ENCODE data around the gene ORM1.

The ORM1 gene

GRCh38 chr9:114308361-114308950 is 14.4 kb upstream of the ORM1 start:
- Histone ChIP-seq H3K4me1 (ENCODE audit: control insufficient read depth in 1 of 2, insufficient read depth in 2 of 2, low read length in 2 of 2) (no peaks in the 10 kb centered on the region), H3K4me2 (ENCODE audit: low read length) (no peak overlapping the region), H2AFZ (ENCODE audit: insufficient read depth, low read length, poor library complexity) (no peak overlapping the region), H2BK120ac (ENCODE audit: insufficient read depth, low read length, poor library complexity) (no peak overlapping the region), H3K4me3 (ENCODE audit: low read depth, low read length) (no peak overlapping the region), H3K79me1 (ENCODE audit: low read length) (no peaks in the 10 kb centered on the region), H4K91ac (ENCODE audit: low read depth, low read length) (no peak overlapping the region), H3K36me3 (ENCODE audit: control insufficient read depth in 1 of 2, insufficient read depth in 2 of 2, low read length in 2 of 2) (peaks cover 52 to 57% of the 10 kb centered on the region in 2 experiments), H3K23ac (ENCODE audit: low read length) (no peak overlapping the region), H2AK5ac (ENCODE audit: low read length) (no peak overlapping the region), H4K8ac (ENCODE audit: low read depth, low read length) (no peak overlapping the region), H2BK12ac (ENCODE audit: low read length) (no peak overlapping the region), H4K12ac (ENCODE audit: low read depth, low read length) (no peak overlapping the region), H3K4ac (ENCODE audit: low read depth, low read length) (no peak overlapping the region), H3K9me3 (ENCODE audit: insufficient read depth, low read depth, low read length) (peaks cover 4% of the 10 kb centered on the region), H2BK5ac (ENCODE audit: low read depth, low read length, poor library complexity) (no peak overlapping the region), H3K27ac (ENCODE audit: low read depth, low read length) (no peak overlapping the region), H3K9ac (ENCODE audit: low read length) (no peak overlapping the region), H3K27me3 (ENCODE audit: insufficient read depth, low read length) (no peaks in the 10 kb centered on the region), H3K14ac (ENCODE audit: low read length) (no peak overlapping the region), H3K18ac (ENCODE audit: low read length) (no peak overlapping the region), H3K79me2 (ENCODE audit: control insufficient read depth, insufficient read depth, low read length, poor library complexity) (no peaks in the 10 kb centered on the region)
- WGBS (ENCODE audit: extremely low coverage, insufficient coverage, insufficient read length): no CpG with 5 or more reads among the region's 13 CpGs
- no peak for DNase-seq

DNA sequence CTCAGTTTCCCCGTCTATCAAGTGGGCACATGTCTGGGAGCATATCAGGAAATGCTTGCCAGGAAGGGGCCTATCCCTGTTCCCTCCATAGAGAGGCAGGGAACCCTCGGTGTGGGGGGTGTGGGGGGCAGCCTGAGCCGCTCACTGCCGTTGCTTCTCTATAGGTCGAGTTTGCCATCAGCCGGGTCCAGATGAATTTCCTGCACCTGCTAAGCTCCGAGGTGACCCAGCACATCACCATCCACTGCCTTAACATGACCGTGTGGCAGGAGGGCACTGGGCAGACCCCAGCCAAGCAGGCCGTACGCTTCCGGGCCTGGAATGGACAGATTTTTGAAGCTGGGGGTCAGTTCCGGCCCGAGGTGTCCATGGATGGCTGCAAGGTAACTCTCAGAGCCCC is 13.8 kb upstream of the ORM1 start:
- H3K9ac ChIP-seq (ENCODE audit: low read length): no peak overlapping the region
- WGBS (ENCODE audit: extremely low coverage, insufficient coverage, insufficient read length): no CpG with 5 or more reads among the region's 13 CpGs
- H3K4me1 ChIP-seq (ENCODE audit: control insufficient read depth in 1 of 2, insufficient read depth in 2 of 2, low read length in 2 of 2): no peaks in the 10 kb centered on the region
- H3K4me3 ChIP-seq (ENCODE audit: low read depth, low read length): no peak overlapping the region
- no peak overlapping the region for H2BK5ac ChIP-seq (ENCODE audit: low read depth, low read length, poor library complexity)
- H3K79me1 ChIP-seq (ENCODE audit: low read length): no peaks in the 10 kb centered on the region
- H2BK12ac ChIP-seq (ENCODE audit: low read length): no peak overlapping the region
- no peaks in the 10 kb centered on the region for H3K79me2 ChIP-seq (ENCODE audit: control insufficient read depth, insufficient read depth, low read length, poor library complexity)
- no peak overlapping the region for H2AFZ ChIP-seq (ENCODE audit: insufficient read depth, low read length, poor library complexity)
- DNase-seq: no peak
- no peak overlapping the region for H3K4me2 ChIP-seq (ENCODE audit: low read length)
- no peak overlapping the region for H4K12ac ChIP-seq (ENCODE audit: low read depth, low read length)
- H3K14ac ChIP-seq (ENCODE audit: low read length): no peak overlapping the region
- H2BK120ac ChIP-seq (ENCODE audit: insufficient read depth, low read length, poor library complexity): no peak overlapping the region
- H3K27ac ChIP-seq (ENCODE audit: low read depth, low read length): no peak overlapping the region
- H3K4ac ChIP-seq (ENCODE audit: low read depth, low read length): no peak overlapping the region
- no peak overlapping the region for H2AK5ac ChIP-seq (ENCODE audit: low read length)
- peaks cover 4% of the 10 kb centered on the region for H3K9me3 ChIP-seq (ENCODE audit: insufficient read depth, low read depth, low read length)
- no peak overlapping the region for H3K23ac ChIP-seq (ENCODE audit: low read length)
- no peak overlapping the region for H3K18ac ChIP-seq (ENCODE audit: low read length)
- no peaks in the 10 kb centered on the region for H3K27me3 ChIP-seq (ENCODE audit: insufficient read depth, low read length)
- peaks cover 52 to 56% of the 10 kb centered on the region in 2 experiments for H3K36me3 ChIP-seq (ENCODE audit: control insufficient read depth in 1 of 2, insufficient read depth in 2 of 2, low read length in 2 of 2)
- H4K91ac ChIP-seq (ENCODE audit: low read depth, low read length): no peak overlapping the region
- no peak overlapping the region for H4K8ac ChIP-seq (ENCODE audit: low read depth, low read length)

- peak overlapping the region; percentile 7 for H3K9ac ChIP-seq (ENCODE audit: low read length)
- H4K12ac ChIP-seq (ENCODE audit: low read depth, low read length): no peak overlapping the region
- H3K18ac ChIP-seq (ENCODE audit: low read length): no peak overlapping the region
- H2BK12ac ChIP-seq (ENCODE audit: low read length): no peak overlapping the region
- no peaks in the 10 kb centered on the region for H3K79me2 ChIP-seq (ENCODE audit: control insufficient read depth, insufficient read depth, low read length, poor library complexity)
- no peak for DNase-seq
- H2AFZ ChIP-seq (ENCODE audit: insufficient read depth, low read length, poor library complexity): no peak overlapping the region
- H4K91ac ChIP-seq (ENCODE audit: low read depth, low read length): no peak overlapping the region
- WGBS (ENCODE audit: extremely low coverage, insufficient coverage, insufficient read length): no CpG with 5 or more reads among the region's 22 CpGs
- H3K4me2 ChIP-seq (ENCODE audit: low read length): no peak overlapping the region
- no peak overlapping the region for H3K4ac ChIP-seq (ENCODE audit: low read depth, low read length)
- peaks cover 42% of the 10 kb centered on the region in 2 experiments for H3K36me3 ChIP-seq (ENCODE audit: control insufficient read depth in 1 of 2, insufficient read depth in 2 of 2, low read length in 2 of 2)
- H3K79me1 ChIP-seq (ENCODE audit: low read length): no peaks in the 10 kb centered on the region
- no peak overlapping the region for H3K27ac ChIP-seq (ENCODE audit: low read depth, low read length)
- no peak overlapping the region for H4K8ac ChIP-seq (ENCODE audit: low read depth, low read length)
- no peak overlapping the region for H3K4me3 ChIP-seq (ENCODE audit: low read depth, low read length)
- no peak overlapping the region for H2AK5ac ChIP-seq (ENCODE audit: low read length)
- no peak overlapping the region for H3K14ac ChIP-seq (ENCODE audit: low read length)
- peaks cover 4% of the 10 kb centered on the region for H3K9me3 ChIP-seq (ENCODE audit: insufficient read depth, low read depth, low read length)
- no peak overlapping the region for H2BK5ac ChIP-seq (ENCODE audit: low read depth, low read length, poor library complexity)
- H2BK120ac ChIP-seq (ENCODE audit: insufficient read depth, low read length, poor library complexity): no peak overlapping the region
- no peak overlapping the region for H3K23ac ChIP-seq (ENCODE audit: low read length)
- no peaks in the 10 kb centered on the region for H3K27me3 ChIP-seq (ENCODE audit: insufficient read depth, low read length)
- H3K4me1 ChIP-seq (ENCODE audit: control insufficient read depth in 1 of 2, insufficient read depth in 2 of 2, low read length in 2 of 2): no peaks in the 10 kb centered on the region
Observed at GRCh38 chr9:114310471-114311450, 12.1 kb upstream of the ORM1 start.

- peaks cover 4% of the 10 kb centered on the region for H3K9me3 ChIP-seq (ENCODE audit: insufficient read depth, low read depth, low read length)
- no CpG with 5 or more reads among the region's 28 CpGs for WGBS (ENCODE audit: extremely low coverage, insufficient coverage, insufficient read length)
Observed at GRCh38 chr9:114311571-114312512, 11.1 kb upstream of the ORM1 start.

More at GRCh38 chr9:114311571-114312512, 11.1 kb upstream of the ORM1 start:
- Histone ChIP-seq H3K18ac (ENCODE audit: low read length) (no peak overlapping the region), H3K79me2 (ENCODE audit: control insufficient read depth, insufficient read depth, low read length, poor library complexity) (no peaks in the 10 kb centered on the region), H3K4me1 (ENCODE audit: control insufficient read depth in 1 of 2, insufficient read depth in 2 of 2, low read length in 2 of 2) (peaks cover 1 to 3% of the 10 kb centered on the region in 2 experiments), H2AFZ (ENCODE audit: insufficient read depth, low read length, poor library complexity) (no peak overlapping the region), H3K4me2 (ENCODE audit: low read length) (no peak overlapping the region), H2AK5ac (ENCODE audit: low read length) (no peak overlapping the region), H4K12ac (ENCODE audit: low read depth, low read length) (no peak overlapping the region), H3K23ac (ENCODE audit: low read length) (no peak overlapping the region), H3K27me3 (ENCODE audit: insufficient read depth, low read length) (no peaks in the 10 kb centered on the region), H2BK12ac (ENCODE audit: low read length) (no peak overlapping the region), H3K4ac (ENCODE audit: low read depth, low read length) (no peak overlapping the region), H3K14ac (ENCODE audit: low read length) (no peak overlapping the region), H4K8ac (ENCODE audit: low read depth, low read length) (no peak overlapping the region), H3K27ac (ENCODE audit: low read depth, low read length) (no peak overlapping the region), H4K91ac (ENCODE audit: low read depth, low read length) (no peak overlapping the region), H3K36me3 (ENCODE audit: control insufficient read depth in 1 of 2, insufficient read depth in 2 of 2, low read length in 2 of 2) (peaks cover 33% of the 10 kb centered on the region in 2 experiments), H2BK120ac (ENCODE audit: insufficient read depth, low read length, poor library complexity) (no peak overlapping the region), H3K9ac (ENCODE audit: low read length) (no peak overlapping the region), H3K79me1 (ENCODE audit: low read length) (no peaks in the 10 kb centered on the region), H3K4me3 (ENCODE audit: low read depth, low read length) (no peak overlapping the region), H2BK5ac (ENCODE audit: low read depth, low read length, poor library complexity) (no peak overlapping the region)
- no peak for DNase-seq
